HG03135 (cell line): ENCODE data around the gene UNC5B.

Source experiments
- ATAC-seq: cut with Tn5 transposase; IDR thresholded peaks from one replicate; pipeline ENCODE4 v1.9.1; 2021; ENCODE audit warnings: mild to moderate bottlenecking, moderate library complexity; ENCODE audit not compliant: unreplicated experiment

Gene UNC5B

GRCh38 chr10:71279590-71280170, 67.3 kb downstream of the UNC5B start:
- no peak for ATAC-seq

GRCh38 chr10:71280216-71280615, 67.8 kb downstream of the UNC5B start:
- ATAC-seq = no peak

- ATAC-seq = no peak
Measured at GRCh38 chr10:71280825-71281224, 68.5 kb downstream of the UNC5B start.

- ATAC-seq = no peak
Measured at GRCh38 chr10:71281646-71282322, 69.4 kb downstream of the UNC5B start.

- no peak for ATAC-seq
Measured at GRCh38 chr10:71282323-71282680, 69.9 kb downstream of the UNC5B start.

GRCh38 chr10:71283410-71283809, 71.0 kb downstream of the UNC5B start:
- no peak for ATAC-seq

GRCh38 chr10:71283876-71284275, 71.5 kb downstream of the UNC5B start:
- no peak for ATAC-seq

- ATAC-seq = no peak
Measured at GRCh38 chr10:71284544-71285179, 72.3 kb downstream of the UNC5B start.

GRCh38 chr10:71285180-71285545, 72.8 kb downstream of the UNC5B start:
- ATAC-seq = no peak

GRCh38 chr10:71285986-71286385, 73.6 kb downstream of the UNC5B start:
- ATAC-seq = no peak

GRCh38 chr10:71286521-71287294, 74.3 kb downstream of the UNC5B start:
- no peak for ATAC-seq

- no peak for ATAC-seq
Measured at GRCh38 chr10:71287456-71287855, 75.1 kb downstream of the UNC5B start.

- no peak for ATAC-seq
Measured at GRCh38 chr10:71288461-71288860, 76.1 kb downstream of the UNC5B start.

- ATAC-seq = no peak
Measured at GRCh38 chr10:71289421-71290130, 77.2 kb downstream of the UNC5B start.

GRCh38 chr10:71290331-71290730, 78.0 kb downstream of the UNC5B start:
- no peak for ATAC-seq

GRCh38 chr10:71290806-71291527, 78.6 kb downstream of the UNC5B start:
- ATAC-seq = no peak

- no peak for ATAC-seq
Measured at GRCh38 chr10:71291528-71291900, 79.1 kb downstream of the UNC5B start.

GRCh38 chr10:71292624-71293445, 80.5 kb downstream of the UNC5B start:
- ATAC-seq = no peak

- ATAC-seq = no peak
Measured at GRCh38 chr10:71293446-71294084, 81.2 kb downstream of the UNC5B start.
